Myocyte (in vitro differentiated cells): ENCODE measurements around the gene DUSP6. TPM values are rescaled to one million over a fixed set of nuclear protein-coding genes. Genes with fewer than 3 reads are reported as not detected.

Source experiments
- DNase-seq: peaks from one replicate; pipeline ENCODE4 v3.0.0-alpha.2; 2012; ENCODE audit warnings: low read depth
- polyA plus RNA-seq: library from polyadenylated mRNA; unstranded; fragments of >200 nt; gene quantifications from one replicate; pipeline ENCODE4 v1.2.1, GENCODE V29; 2012; ENCODE audit warnings: missing spikeins
- total RNA-seq: library from RNA; depleted of rRNA; stranded (reverse); fragments of >200 nt; gene quantifications from 2 replicates; pipeline ENCODE4 v1.2.3, GENCODE V29; 2014

Gene DUSP6
- 15.7 and 19.9 TPM in 2 replicates for total RNA-seq
- polyA plus RNA-seq, result 22.1 TPM

DNA sequence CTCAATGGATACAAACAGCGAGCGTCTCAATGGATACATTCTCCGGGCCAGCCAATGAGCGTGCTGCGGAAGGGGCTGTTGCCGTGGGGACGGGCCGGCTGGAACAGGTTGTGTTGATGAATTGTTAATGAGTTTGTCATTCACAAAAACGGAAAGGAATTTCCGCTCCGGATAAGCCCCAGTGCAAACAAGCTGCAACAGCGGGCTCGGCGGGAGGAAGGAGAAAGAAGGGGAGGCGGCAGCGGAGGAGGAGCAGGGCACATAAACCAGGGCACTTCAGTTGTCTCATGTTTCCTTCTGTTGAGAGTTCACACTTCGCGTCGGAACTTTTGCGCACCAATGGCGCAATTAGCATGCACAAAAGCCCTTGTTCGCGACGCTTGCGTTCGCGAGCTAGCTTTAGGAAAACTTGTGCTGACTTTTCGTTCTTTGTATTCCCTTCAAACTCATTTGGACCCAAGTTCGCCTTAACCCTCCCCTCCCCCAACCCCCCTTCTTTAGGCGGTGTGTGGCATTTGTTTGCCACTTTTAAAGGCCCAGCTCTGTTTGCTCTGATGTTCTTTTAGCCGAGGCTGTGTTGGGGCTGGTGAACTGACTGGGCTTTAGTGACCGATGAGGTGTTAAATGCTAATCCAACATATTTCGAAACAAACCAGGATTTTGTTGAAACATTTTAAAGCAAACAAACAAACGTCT, at the start of gene DUSP6:
Gene DUSP6 (minus strand): TSS at position 10 of the 696 bp plus-strand sequence. CDS start 462 bp downstream, outside the sequence.
- DNase-seq, result peak; percentile 99

DNA sequence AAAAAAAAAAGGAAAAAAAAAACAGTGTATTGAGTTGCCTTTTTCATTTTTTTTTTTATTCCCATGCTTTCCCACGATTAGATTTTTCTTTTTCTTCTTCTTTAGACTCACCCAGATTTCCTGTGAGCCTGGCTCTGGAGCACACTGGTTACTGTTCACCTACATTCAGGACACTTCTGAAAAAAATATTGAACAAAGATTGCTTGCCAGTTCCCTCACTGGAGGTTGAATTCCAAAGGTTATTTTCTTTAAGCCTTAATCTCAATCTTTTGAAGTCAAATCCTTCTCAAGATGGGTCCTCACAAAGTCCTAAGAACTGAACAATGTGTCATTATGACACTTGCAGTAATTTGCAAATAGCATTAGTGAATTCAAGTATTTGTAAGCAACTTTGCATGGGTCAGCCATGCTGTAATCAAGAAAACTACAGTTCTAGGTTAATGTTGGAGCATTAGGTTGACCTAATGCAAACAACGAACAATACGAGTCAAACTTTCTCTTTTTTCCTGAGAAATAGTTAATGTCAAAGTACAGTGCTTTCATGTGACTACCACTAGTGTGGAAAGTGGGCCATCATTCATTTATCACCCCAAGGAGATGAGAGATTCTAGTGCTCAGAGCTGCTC, 49.2 kb upstream of the DUSP6 start:
- no peak for DNase-seq

DNA sequence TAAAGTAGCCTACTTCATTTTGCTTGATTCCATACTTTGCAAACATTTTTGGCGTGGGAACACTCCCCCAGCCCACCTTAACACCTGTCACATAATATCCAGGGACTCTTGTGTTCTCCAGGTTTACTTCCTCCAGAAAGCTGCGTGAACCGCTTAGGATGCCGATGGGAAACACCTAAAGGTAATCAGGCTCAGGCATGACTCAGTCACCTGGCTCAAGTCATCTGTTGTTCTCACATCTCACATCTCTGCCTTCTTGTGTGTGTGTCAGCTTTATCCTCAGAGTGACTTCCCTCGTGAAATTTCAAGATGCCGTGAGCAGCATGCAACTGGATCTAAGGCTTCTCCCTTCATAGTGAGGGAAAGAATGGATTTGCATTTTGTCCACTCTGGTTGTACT, 48.1 kb upstream of the DUSP6 start:
- no peak for DNase-seq

DNA sequence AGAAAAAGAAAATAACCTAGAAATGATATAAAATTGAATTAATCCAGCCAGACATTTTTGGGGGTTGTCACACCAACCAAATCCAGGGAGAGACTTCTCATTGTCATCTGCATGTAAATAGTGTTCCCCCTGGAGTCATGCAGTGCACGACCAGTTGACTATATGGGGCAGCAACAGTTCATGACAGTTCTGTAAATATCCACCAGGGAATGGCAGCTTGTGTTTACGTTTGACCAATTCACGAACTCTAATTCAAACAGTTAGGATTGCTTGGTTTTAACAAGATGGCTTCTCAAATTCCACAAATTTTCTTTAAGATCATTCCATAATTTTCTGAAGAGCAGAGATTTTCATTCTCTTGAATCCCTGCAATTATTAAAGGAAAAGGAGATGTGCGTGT, 43.4 kb upstream of the DUSP6 start:
- no peak for DNase-seq

DNA sequence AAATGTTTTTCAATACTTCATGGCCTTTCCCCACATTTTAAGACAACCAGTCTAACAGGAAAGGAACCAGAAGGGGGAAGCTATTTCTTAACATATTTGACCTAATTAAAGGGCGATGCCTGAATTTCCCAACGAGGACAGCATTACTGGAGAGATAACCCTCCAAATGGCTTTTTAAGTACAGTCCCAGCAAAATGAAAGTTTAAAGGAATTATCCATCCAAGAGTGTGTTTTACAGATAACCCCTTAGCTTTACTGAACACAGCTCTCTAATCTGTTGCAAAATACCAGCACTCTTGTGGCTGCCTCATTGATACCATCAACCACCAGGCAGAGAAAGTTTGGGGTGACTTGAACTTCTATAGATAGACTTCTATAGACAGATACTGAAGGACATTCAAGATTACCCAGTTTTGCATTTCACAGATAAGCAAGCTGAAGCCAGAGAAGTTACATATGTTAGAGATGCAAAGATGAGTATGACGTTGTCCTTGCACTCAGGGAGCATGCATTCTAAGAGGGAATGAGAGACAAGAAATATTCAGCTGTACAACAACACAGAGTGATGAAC, 41.3 kb upstream of the DUSP6 start:
- DNase-seq, result no peak

DNA sequence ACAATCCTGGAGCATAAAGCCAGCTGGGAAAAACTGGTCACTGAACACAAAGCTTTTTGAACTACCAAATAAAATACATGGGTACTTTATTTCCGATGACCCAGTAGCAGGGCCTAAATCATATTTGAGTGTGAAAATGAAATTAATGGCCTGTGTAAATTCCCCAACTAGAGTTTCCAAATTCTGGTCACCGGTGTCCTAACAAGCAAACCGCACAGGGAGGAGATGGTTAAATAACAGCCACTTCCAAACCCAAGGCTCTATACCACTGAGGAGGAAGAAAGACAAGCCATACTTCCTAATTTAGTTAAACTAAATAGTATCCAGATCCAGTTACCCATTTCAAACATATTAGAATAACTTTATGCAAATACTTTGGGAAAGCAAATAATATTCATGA, 40.1 kb upstream of the DUSP6 start:
- no peak for DNase-seq

- DNase-seq, result no peak
Observed at GRCh38 chr12:89391726-89392336, 39.5 kb upstream of the DUSP6 start.

GRCh38 chr12:89390802-89391673, 38.7 kb upstream of the DUSP6 start:
- DNase-seq, result peak; percentile 88

DNA sequence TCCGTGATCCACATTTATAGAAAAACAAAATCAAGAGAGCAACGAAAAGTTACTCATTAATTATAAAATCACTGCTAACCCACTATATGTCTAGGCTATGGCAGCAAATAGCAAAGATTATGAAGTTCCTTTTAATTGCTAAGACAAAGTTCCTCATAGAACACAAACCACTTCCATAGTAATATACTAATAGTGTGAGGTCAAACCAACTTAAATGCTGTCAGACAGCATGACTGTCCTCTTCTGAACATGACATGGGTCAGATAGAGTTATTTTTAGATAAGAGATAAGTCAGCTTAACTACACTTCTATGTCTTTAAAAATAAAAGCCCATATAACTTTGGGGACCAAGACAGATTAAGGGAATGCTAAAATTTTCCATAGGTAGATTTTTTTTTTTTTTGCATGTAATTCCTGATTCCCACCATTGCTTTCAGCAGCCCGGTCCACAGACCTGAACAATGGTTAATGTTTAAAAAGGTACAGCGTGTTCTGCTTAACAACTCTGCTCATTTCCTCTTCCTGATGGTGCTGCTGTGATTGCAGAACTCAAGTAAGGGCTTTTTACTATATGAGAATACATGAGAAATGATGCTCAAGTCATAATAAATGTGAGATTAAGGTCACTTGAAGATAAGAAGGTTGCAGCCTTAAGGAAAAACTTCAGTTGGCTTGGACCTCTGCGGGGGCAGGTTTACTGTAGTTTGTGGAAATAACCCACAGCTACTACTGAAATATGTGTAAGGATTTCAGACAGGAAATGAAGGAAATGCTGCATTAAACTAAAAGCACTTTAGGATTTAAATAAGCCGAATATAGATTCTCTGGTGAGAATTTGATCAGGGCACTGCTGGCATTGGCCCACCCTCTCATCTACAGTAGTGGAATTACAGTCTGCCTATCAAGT, 37.7 kb upstream of the DUSP6 start:
- DNase-seq, result no peak

DNA sequence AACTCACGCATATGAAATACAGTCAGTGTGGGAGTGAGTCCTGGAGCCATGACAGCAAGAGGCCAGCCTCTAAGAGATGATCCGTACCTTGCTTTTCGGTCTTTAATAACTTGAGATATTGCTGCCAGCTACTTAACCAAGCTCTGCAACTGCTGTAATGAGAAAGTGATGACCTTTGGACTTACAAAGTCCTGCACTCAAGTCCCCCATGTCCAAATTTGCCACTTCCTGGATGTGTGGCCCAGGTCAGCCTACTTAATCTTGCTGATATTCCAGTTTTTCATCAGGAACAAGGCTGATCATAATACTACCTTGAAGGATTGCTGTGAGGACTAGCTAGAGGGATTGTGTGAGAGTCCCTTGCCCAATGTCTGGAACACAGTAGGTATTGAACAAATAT, 33.8 kb upstream of the DUSP6 start:
- DNase-seq, result no peak

GRCh38 chr12:89384807-89385206, 32.5 kb upstream of the DUSP6 start:
- DNase-seq, result no peak

- peak; percentile 70 for DNase-seq
Observed at GRCh38 chr12:89384050-89384758, 31.9 kb upstream of the DUSP6 start.

GRCh38 chr12:89383235-89384049, 31.1 kb upstream of the DUSP6 start:
- DNase-seq, result no peak

DNA sequence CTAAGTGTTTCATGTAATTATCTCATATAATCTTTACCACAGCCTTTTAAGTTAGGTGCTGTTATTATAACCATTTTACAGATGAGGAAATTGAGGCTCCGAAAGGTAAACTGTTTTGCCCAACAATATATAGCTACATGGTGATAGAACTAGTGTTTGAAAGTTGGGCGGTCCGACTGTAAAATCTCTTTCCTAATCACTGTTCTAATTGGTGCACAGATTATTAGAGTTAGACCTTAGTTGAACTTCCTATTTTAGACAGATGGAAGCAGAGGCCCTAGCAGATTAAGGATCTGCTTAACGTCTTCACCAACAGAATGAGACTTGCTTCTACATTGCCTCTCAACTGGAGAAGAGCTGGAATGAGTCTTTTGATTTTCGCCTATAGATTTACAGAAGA, 30.0 kb upstream of the DUSP6 start:
- no peak for DNase-seq

DNA sequence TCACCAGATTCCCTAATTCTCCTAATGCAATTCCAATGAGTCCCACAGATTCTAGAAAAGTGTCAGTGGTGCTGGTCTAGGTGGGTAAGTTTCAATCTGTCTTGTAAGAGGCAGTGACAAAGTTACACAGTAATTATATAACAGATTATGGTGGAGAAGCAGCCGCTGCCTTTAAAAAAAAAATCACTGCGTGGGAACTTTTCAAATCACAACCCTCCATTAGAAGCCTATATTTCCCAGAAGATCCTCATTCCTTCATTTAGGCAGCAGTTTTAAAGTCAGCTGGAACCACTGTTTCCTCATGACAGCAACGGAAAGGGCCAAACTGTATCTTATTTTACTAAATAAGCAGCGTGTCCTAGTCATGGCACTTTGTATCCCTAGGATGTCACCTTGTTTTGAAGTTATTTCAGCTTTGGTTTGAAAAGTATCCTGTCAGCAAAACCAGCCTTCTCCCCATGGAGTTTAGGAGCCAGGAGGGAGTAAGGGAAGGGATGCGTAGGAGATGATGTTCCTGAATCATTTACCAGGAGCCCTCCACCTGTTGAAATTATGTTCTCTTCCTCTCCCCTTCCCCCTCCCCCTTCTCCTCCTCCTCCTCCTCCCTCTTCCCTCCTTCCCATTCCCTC, 27.7 kb upstream of the DUSP6 start:
- DNase-seq, result no peak

- DNase-seq, result no peak
Observed at GRCh38 chr12:89379148-89379838, 27.0 kb upstream of the DUSP6 start.

- no peak for DNase-seq
Observed at GRCh38 chr12:89376844-89377243, 24.5 kb upstream of the DUSP6 start.

GRCh38 chr12:89376202-89376529, 23.9 kb upstream of the DUSP6 start:
- no peak for DNase-seq
